ENCODE measurements around the gene RPL19.

Gene RPL19

DNA sequence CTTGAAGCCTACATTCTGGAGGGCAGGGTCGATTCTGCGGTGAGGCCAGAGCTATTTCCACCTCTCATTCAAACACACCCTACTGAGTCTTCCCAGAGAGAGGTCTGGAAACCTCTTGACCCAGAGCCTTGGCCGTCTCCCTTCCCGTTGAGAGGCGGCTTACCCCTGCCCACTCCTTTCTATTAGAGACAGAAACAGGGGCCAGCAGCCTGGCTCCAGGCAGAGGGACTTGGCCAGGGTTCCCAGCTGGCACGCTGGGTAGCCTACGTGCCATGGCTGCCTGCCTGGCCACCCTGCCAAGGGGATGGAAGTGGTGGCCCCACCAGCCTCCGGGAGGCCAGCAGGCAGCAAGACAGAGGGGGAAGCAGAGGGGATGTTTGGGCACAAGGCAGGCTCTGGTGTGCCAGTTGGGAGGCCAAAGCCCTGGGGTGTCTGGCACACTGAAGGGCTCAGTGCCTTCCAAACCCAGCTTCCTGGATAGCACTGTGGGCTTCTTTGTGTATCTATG, 19.6 kb downstream of the RPL19 start:
- TF ChIP-seq CTCF (IDR thresholded peaks at IDR 0.05; ENCODE audit: unreplicated experiment in 3 of 3): no peak
- Mint-ChIP-seq H3K4me3 (no peak overlapping the region), H3K36me3 (ENCODE audit: low read depth) (peaks cover 7% of the 10 kb centered on the region), H3K27ac (no peak overlapping the region), H3K9me3 (no peaks in the 10 kb centered on the region), H3K4me1 (peaks cover 13% of the 10 kb centered on the region), H3K27me3 (ENCODE audit: low read depth) (peaks cover 61% of the 10 kb centered on the region)

DNA sequence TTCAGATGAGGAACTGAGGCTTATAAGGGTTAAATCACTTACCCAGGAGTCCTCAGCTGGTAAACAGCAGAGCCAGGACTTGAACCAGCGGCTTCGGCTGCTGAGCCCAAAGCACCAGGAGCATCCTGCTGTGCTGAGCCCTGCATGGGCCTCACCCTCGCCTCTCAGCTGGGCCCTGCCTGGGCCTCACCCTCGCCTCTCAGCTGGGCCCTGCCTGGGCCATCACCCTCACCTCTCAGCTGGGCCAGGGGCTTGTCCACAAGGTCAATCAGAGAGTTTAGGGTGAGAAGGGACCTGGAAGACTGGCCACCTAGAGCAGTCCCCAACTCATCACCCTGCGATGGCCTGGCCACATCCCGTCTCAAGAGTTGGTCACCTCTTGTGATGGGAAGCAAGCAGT, 21.5 kb downstream of the RPL19 start:
- TF ChIP-seq CTCF (IDR thresholded peaks at IDR 0.05; ENCODE audit: unreplicated experiment in 3 of 3): no peak
- Mint-ChIP-seq H3K36me3 (ENCODE audit: low read depth) (peaks cover 1% of the 10 kb centered on the region), H3K4me1 (peaks cover 20% of the 10 kb centered on the region), H3K27me3 (ENCODE audit: low read depth) (peaks cover 62% of the 10 kb centered on the region), H3K9me3 (no peaks in the 10 kb centered on the region), H3K4me3 (no peak overlapping the region), H3K27ac (no peak overlapping the region)

GRCh38 chr17:39222151-39222550, 22.1 kb downstream of the RPL19 start:
- peaks cover 20% of the 10 kb centered on the region for H3K4me1 Mint-ChIP-seq
- H3K27ac Mint-ChIP-seq: no peak overlapping the region
- H3K9me3 Mint-ChIP-seq: no peaks in the 10 kb centered on the region
- no peaks in the 10 kb centered on the region for H3K36me3 Mint-ChIP-seq (ENCODE audit: low read depth)
- peaks cover 57% of the 10 kb centered on the region for H3K27me3 Mint-ChIP-seq (ENCODE audit: low read depth)
- H3K4me3 Mint-ChIP-seq: no peak overlapping the region
- TF ChIP-seq CTCF (IDR thresholded peaks at IDR 0.05; ENCODE audit: unreplicated experiment in 3 of 3): no peak

DNA sequence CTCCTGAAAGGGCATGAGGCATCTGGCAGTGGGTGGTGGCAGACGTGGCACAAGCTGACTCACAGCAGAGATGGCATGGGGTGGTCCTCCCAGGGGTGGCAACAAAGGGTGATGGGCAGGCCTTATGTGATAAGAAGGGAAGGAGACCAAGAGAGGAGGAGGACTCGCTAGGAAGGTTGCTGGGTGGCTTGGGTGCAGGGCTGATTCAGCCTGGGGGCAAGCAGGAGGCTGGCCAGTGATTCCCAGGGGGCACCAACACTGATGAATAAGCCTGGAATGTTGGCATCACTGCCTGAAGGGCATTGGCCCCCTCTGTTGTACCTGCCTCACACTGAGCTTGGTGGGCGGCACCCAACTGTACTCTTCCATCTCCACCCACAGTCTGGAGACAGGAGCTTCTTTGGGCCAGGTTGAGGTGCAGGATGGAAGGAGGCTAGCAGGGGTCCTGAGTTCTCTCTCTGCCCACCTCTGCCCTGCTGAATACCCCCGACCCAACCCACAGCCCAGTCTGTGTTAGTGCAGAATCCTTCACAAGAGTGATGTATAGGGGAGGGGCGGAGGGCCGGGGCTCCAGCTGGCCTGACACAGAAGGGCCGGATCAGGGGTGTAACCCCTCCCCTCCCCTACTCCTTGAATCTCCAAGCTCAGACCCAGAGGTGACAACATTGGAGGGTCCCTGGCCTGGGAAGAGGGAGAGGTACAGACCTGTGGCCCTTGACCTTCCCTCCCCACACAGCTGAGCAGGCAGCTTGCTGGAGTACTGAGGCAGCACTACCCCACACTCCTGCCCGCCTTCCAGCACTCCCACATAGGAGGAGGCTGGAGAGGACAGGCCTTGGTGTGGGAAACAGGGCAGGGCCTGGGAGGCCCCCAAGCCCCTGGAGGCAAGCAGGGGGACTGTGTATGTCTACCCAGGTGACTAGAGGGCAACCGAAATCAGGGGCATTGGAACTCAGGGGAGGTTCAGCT, 23.1 kb downstream of the RPL19 start:
- Mint-ChIP-seq H3K36me3 (ENCODE audit: low read depth) (no peaks in the 10 kb centered on the region), H3K9me3 (no peaks in the 10 kb centered on the region), H3K4me3 (peak overlapping the region; percentile 80 to 91 (median 83)), H3K27me3 (ENCODE audit: low read depth) (peaks cover 58% of the 10 kb centered on the region), H3K27ac (peak overlapping the region in 2 of 3 experiments; percentile 18 to 57), H3K4me1 (peaks cover 20% of the 10 kb centered on the region)
- no peak for TF ChIP-seq CTCF (IDR thresholded peaks at IDR 0.05; ENCODE audit: unreplicated experiment in 3 of 3)

DNA sequence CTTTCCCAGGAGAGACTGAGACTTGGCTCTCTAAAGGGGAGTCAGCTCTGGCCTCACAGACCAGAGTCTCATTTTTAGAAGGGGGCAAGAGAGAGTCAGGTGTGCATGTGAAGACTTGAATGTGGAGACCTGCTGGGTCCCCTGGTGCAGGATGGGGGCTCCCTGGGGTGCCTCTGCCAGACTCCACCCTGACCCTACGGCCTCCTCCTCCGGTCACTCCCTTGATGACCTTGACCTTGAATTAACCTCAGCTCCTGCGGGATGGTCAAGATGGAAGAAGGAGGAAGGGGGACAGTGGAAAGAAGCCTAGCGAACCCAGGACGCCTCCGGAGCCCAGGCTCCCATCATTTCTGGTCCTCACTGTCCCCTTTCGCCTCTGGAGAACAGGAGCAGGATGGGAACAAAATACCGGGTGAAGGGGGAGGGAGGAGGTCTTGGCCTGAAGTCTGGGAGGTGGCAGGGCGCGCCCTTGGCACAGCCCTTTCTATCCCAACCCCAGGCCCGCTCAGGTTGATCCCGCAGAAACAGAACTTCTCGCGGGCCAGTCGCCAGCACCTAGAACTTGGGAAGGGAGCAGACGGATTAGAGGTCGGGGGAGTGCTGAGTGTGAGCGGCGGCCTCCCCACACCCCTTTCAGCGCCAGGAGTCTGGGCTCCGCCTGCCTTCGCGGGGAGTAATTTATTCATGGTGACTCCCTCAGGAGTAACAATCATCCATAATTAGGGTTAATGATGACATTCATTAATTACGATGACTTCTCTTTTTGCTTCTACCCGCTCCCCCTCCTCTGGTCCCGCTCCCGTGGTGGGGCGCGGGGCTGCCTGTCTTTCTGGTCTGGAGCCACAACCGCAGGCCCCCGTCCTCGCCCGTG, 24.1 kb downstream of the RPL19 start:
- Mint-ChIP-seq H3K27me3 (ENCODE audit: low read depth) (peaks cover 54% of the 10 kb centered on the region), H3K4me1 (peaks cover 16% of the 10 kb centered on the region), H3K9me3 (no peaks in the 10 kb centered on the region), H3K27ac (peak overlapping the region in 2 of 3 experiments; percentile 18 to 57), H3K36me3 (ENCODE audit: low read depth) (no peaks in the 10 kb centered on the region), H3K4me3 (peak overlapping the region; percentile 80 to 91 (median 83))
- TF ChIP-seq CTCF (IDR thresholded peaks at IDR 0.05; ENCODE audit: unreplicated experiment in 3 of 3): no peak
